Suprapubic skin (tissue), 4 donors: ENCODE measurements around the gene CCDC69.

Experiments
- EP300 ChIP-seq: sonication (generic); formaldehyde crosslinking; IDR thresholded peaks from one replicate; pipeline ENCODE4 v1.6.1; 2017; ENCODE audit warnings: antibody characterized with exemption
- POLR2A ChIP-seq, 2 donors: fragments of 450-650 bp; IDR thresholded peaks; one replicate each; pipeline ENCODE4 v1.6.1; 2017; ENCODE audit warnings: antibody characterized with exemption in 2 of 2, mild to moderate bottlenecking in 2 of 2, moderate library complexity in 2 of 2
- POLR2AphosphoS5 ChIP-seq, 3 donors: sonication (generic); formaldehyde crosslinking; IDR thresholded peaks; one replicate each; pipeline ENCODE4 v1.6.1; 2017; ENCODE audit warnings: antibody characterized with exemption in 3 of 3
- TF ChIP-seq, protein P1 (sequence below), 2 donors: fragments of 200-600 bp in 1 of 2; fragments of 450-650 bp in 1 of 2; sonication (generic) in 1 of 2; IDR thresholded peaks; one replicate each; pipeline ENCODE4 v1.5.1; 2016 to 2019; ENCODE audit warnings: antibody characterized with exemption in 2 of 2, mild to moderate bottlenecking in 1 of 2, moderate library complexity in 1 of 2

DNA sequence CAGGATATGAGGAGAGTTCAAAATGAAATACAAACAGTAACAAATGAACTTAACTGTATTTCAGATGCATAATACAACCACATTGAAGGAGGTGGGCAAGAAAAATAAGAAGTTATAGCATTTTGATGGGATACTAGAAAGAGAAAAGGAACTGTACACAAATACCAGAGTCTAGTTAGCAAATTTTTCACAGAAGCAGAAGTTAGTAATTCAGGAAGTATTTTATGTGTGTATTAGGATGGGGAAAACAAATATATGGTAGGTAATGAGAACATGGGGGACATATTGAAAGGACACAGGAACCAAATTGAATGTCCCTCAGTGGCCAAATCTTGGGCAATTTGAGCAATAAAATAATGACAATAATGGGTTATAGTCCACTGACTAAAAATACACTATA lies 47.4 kb upstream of the CCDC69 start:
- TF ChIP-seq POLR2AphosphoS5 (IDR thresholded peaks at IDR 0.05) (no peak), POLR2A (IDR thresholded peaks at IDR 0.05) (no peak), EP300 (no peak)
- TF ChIP-seq, protein P1, sequence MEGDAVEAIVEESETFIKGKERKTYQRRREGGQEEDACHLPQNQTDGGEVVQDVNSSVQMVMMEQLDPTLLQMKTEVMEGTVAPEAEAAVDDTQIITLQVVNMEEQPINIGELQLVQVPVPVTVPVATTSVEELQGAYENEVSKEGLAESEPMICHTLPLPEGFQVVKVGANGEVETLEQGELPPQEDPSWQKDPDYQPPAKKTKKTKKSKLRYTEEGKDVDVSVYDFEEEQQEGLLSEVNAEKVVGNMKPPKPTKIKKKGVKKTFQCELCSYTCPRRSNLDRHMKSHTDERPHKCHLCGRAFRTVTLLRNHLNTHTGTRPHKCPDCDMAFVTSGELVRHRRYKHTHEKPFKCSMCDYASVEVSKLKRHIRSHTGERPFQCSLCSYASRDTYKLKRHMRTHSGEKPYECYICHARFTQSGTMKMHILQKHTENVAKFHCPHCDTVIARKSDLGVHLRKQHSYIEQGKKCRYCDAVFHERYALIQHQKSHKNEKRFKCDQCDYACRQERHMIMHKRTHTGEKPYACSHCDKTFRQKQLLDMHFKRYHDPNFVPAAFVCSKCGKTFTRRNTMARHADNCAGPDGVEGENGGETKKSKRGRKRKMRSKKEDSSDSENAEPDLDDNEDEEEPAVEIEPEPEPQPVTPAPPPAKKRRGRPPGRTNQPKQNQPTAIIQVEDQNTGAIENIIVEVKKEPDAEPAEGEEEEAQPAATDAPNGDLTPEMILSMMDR (IDR thresholded peaks at IDR 0.05) = no peak
